ENCODE data around the gene RAP1GAP2.
"Not testable (repeated sequence)": the region's sequence is repeated elsewhere in the genome, so short reads cannot be mapped to it uniquely, and the experiment has no call there.

Gene RAP1GAP2

GRCh38 chr17:3019761-3020160, 223.5 kb downstream of the RAP1GAP2 start:
- DNase-seq (ENCODE audit: low spot score), result no peak
- FAIRE-seq, result no peak

DNA sequence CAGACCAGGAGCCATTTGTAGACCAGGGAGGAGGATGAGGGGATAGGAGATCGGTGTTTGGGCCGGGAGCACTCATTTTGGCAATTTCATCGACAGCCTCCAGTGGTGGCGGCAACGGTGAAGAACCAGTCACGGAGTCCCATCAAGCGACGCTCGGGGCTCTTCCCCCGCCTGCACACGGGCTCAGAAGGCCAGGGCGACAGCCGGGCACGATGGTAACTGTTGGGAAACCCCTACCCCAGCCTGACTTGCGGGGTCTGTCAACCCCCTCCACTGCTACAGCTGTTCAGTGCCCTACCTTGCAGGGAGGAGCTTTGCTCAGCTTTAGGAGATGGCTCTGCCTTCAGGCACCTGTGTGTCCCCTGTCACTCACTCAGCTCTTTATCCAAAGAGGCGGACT, 224.1 kb downstream of the RAP1GAP2 start:
- FAIRE-seq (no peak), DNase-seq (ENCODE audit: low spot score) (no peak)

DNA sequence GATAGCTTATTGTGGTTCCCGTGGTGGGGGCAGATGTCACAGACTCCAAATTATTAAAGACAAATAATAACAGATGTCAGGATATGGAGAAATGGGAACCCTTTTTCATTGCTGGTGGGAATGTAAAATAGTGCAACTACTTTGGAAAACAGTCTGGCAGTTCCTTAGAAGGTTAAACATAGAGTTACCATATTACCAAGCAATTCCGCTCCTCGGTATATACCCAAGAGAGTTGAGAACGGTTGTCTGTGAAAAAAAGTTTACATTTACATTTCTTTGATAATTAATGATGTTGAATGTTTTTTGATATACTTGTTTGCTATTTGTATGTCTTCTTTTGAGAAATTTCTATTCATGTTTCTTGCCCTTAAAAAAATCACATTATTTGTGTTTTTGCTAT, 226.0 kb downstream of the RAP1GAP2 start:
- no peak for FAIRE-seq
- no peak for DNase-seq (ENCODE audit: low spot score)

GRCh38 chr17:3024346-3024745, 228.1 kb downstream of the RAP1GAP2 start:
- DNase-seq (ENCODE audit: low spot score) (no peak), FAIRE-seq (no peak)

DNA sequence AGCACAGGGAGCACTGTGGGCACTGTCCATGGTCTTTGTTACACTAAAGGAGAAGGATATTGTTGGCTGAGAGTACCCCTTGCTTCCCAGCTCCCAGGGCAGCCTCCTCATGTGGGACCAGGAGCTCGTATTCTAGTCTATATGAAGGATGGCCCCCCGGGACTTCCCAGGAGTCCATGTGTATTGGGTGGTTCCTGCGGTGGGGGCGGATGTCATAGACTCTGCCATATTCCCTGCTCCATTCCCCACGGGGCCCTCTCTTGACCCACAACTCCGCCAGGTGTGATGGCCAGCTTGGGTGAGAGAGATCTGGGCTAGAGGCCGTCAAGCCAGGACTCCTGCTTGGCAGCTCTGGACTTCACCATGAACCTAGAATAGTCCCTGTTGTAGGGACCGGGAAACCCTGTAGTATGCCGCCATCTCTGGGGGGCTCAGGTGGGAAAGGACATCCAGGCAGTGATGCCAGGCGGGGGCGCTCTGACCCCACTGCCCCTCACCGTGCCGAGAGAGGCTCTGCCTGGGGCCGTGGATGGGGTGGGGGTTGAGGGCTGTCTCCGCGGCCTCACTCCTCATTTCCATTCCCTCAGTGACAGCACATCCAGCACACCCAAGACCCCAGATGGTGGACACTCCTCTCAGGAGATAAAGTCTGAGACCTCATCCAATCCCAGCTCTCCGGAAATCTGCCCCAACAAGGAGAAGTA, 229.3 kb downstream of the RAP1GAP2 start:
- no peak for DNase-seq (ENCODE audit: low spot score)
- FAIRE-seq, result no peak

DNA sequence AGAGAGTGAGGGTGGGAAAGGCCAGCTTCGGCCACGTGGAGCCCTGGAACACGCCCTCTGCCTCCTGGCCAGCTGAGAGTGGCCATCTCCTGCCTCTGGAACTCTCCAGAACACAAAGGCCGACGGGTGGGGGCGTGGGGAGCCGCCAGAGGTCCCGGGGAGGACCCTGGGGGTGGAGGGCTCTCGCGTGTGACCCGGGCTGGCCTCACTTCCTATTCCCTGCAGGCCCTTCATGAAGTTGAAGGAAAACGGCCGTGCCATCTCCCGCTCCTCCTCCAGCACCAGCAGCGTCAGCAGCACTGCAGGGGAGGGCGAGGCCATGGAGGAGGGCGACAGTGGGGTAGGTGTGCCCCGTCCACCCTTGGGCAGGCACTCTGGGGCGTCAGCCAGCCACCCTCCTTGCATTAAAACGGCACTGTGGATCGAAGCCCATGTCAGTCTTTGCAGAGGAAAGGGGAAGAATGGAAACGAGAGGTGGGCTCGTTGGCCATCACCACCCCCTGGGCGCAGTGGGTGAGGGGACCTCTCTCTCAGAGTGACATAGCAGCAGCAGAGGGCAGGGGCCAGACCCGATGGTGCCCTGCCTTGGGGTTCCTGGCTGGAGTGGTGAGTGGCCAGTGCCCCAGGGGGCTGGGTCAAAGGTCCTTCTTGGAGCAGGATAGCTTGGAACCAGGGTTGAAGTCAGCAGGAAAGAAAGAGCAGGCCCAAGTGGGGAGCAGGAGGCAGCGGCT, 230.1 kb downstream of the RAP1GAP2 start:
- DNase-seq (ENCODE audit: low spot score), result no peak
- FAIRE-seq, result no peak

GRCh38 chr17:3026856-3027751, 230.9 kb downstream of the RAP1GAP2 start:
- DNase-seq (ENCODE audit: low spot score) (no peak), FAIRE-seq (no peak)

DNA sequence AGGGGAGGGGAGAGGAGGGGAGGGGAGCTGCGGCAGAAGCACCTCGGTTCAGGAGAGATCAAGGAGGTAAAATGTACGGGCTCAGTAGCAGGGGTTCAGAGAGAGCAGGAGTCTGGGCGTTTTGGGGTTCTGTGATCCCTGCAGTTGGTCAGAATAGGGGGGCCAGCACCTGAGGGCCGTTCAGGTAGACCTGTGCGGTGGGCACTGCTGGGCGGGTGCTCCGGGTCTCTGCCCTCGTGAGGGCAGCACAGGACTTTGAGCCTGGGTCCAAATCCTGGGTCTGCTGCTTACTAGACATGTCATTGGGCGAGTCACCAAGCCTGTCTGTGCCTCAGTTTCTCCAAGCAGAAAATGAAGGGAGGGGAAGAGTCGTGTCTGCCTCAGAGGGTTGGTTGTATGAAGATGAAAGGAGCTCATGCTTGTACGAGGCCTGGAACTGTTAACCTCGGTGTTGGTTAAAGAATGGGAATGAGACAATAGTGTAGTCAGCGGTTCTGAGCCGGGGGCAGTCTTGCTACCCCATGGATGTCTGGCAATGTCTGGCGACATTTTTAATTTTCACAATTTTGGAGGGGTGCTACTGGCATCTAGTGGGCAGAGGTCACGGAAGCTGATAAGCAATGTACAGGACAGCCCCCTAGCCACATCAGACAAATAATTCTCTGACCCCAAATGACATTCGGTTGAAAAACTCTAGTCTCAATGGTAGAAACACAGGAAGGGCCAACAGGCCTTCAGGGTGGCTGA, 231.7 kb downstream of the RAP1GAP2 start:
- FAIRE-seq, result no peak
- no peak for DNase-seq (ENCODE audit: low spot score)

- DNase-seq (ENCODE audit: low spot score) (no peak), FAIRE-seq (no peak)
Measured at GRCh38 chr17:3029213-3029913, 233.1 kb downstream of the RAP1GAP2 start.

DNA sequence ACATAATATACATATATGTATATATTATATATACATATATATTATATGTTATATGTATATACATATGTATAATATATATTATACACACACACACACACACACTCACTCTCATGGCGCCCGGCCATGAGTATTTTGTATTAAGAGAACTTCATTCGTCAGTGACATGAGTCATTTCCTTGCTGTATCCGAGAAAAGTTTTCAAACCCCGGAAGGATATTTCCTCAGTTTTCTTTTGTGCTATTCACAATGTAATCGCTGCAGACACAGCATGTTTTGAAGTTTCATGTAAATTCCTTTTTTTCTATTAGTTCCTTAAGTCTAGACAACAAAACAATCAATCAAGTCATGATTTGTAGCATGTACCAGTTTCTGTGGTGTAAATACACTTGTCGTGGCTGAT, 233.9 kb downstream of the RAP1GAP2 start:
- DNase-seq (ENCODE audit: low spot score), result no peak
- no peak for FAIRE-seq

DNA sequence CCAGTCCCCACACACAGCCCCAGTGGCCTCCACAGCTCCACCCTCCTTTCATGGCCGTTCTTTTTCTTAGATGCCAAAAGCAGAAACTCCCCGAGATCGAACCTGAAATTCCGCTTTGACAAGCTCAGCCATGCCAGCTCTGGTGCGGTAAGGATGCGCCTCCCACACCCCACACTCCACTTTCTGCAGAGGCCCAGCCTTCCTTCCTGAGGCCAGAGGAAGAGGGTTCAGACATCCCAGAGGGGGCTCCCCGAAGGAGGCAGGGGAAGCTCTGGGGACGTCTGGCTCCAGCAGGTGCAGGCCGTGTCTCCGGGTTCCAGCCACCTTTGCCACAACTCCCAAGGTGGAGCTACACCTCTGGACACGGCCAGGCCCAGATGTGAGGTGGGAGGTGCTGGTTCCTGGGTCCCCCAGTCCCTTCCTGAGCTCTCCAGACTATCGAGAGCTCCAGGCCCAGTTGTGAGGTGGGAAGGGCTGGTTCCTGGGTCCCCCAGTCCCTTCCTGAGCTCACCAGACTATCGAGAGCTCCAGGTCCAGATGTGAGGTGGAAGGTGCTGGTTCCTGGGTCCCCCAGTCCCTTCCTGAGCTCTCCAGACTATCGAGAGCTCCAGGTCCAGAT, 234.7 kb downstream of the RAP1GAP2 start:
- not testable (repeated sequence) for DNase-seq (ENCODE audit: low spot score); FAIRE-seq

DNA sequence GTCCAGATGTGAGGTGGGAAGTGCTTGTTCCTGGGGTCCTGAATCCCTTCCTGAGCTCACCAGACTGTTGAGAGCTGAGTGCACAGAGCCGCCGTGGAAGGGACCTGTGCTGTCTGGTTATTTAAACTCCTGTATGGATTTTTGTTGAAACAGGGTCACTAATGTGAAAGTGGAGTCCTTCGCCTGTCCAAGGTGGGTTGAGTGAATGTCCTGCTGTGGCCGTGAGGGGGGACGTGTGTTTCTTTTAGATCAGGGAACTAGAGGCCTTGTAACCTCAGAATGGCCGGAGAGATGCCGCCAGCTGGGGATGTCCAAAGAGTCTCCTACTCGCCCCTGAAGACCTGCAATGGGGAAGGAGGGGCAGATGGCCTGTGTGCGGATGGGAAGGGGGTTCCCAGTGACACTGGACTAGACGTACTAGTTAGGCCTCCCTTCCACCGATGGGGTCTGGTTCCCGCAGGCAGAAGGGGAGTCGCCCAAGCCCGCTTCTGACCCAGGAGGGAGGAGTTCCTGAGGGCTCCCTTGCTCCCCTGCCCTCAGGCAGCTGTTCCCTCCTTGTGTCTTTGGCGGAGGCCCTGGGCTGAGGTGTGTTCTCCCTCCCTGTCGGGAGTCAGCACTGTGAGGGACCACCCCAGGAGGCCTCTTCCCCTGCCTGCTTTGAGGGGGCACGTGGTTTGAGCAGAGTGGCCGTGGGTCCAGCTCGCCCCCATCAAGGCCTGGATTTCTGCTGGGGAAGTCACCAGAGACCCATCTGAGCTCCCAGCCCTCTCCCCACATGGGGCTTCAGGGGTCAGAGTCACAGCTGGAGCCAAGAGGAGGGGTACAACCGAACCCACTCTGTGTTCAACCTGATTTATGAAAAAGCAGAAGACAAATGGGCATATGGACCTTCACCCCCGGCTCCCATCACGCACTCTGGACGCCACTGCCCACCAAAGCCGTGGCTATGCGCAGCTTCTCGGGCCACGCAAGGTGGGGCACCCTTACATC, 236.3 kb downstream of the RAP1GAP2 start:
- FAIRE-seq (no peak), DNase-seq (ENCODE audit: low spot score) (no peak)

DNA sequence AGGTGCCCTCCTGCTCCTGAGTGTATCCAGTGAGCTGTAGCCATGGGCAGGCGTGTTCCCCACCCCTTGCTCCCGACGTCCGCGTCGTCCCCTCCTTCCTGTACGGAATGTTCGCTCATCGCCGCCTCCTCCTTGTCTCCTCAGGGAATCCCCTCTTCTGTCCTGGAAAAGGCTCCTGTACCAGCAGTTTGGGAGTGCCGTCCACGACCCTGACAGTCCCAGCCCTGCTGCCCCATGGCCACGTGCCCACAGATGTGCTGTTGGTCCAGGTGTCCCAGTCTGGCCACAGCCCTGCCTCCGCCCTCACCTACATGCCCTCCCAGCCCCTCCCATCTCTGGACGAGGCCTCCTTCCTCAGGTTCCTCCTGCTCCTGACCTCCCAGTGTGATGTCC, 237.0 kb downstream of the RAP1GAP2 start:
- FAIRE-seq (no peak), DNase-seq (ENCODE audit: low spot score) (no peak)

- DNase-seq (ENCODE audit: low spot score) (no peak), FAIRE-seq (no peak)
Measured at GRCh38 chr17:3033741-3034577, 237.7 kb downstream of the RAP1GAP2 start.

- DNase-seq (ENCODE audit: low spot score), result no peak
- no peak for FAIRE-seq
Measured at GRCh38 chr17:3034578-3034920, 238.3 kb downstream of the RAP1GAP2 start.

DNA sequence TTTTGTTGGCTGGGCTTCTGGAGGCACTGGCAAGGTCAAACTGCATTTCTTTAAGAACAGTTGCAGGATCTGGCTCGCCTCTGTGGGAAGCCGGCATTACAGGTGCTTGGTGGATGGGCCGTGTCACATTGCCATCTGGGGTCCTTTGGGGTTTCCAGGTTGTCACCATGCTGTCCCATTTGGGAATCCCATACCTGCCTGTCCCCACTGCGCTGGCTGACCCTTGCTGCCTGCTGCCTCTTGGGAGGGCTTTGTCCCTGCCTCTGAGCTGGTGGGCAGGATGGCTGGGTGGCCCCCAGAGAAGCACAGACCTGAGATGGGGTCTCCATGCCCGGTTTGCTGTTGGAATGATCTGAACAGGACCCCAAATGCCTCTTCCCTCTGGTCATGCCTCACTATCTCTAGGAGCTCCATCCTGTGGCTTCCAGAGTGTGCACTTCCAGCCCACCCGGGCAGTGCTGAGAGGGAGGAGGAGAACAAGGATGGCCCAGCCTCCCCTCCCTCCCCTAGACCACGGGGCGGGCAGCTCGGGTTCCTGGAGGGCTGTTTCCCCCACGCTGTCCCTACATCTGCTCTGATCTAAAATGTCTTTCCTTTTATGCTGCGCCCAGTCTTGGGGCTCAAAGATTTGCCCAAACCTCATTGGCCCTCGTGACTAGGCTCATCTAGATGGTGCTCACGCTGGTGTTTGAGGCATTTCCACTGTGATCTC, 239.2 kb downstream of the RAP1GAP2 start:
- no peak for FAIRE-seq

GRCh38 chr17:3035968-3036280, 239.7 kb downstream of the RAP1GAP2 start:
- no peak for DNase-seq (ENCODE audit: low spot score)
- no peak for FAIRE-seq

More for the DNA sequence above, 239.2 kb downstream of the RAP1GAP2 start:
- DNase-seq (ENCODE audit: low spot score), result no peak

GRCh38 chr17:3036800-3037199, 240.6 kb downstream of the RAP1GAP2 start:
- DNase-seq (ENCODE audit: low spot score), result no peak
- no peak for FAIRE-seq

Measured in RCC 7860 (cell line).